Skeletal muscle satellite cell (primary cell): Measurements from ENCODE around the gene FGD2. TPM values are rescaled to one million over a fixed set of nuclear protein-coding genes. Genes with fewer than 3 reads are reported as not detected.

Experiments
- H3K27me3 ChIP-seq: 2 replicates; pipeline ENCODE4 v1.7.0; 2013; ENCODE audit warnings: low read length; ENCODE audit not compliant: control insufficient read depth, insufficient read depth
- H3K36me3 ChIP-seq: 2 replicates; pipeline ENCODE4 v1.7.0; 2013; ENCODE audit warnings: mild to moderate bottlenecking, control low read depth, low read length; ENCODE audit not compliant: insufficient read depth
- H3K4me1 ChIP-seq: 2 replicates; pipeline ENCODE4 v1.7.0; 2013; ENCODE audit warnings: low read length; ENCODE audit not compliant: control insufficient read depth, insufficient read depth
- H3K4me2 ChIP-seq: 2 replicates; pipeline ENCODE4 v1.7.0; 2013; ENCODE audit warnings: mild to moderate bottlenecking, low read length
- H3K4me3 ChIP-seq: 2 replicates; pipeline ENCODE4 v1.7.0; 2013; ENCODE audit warnings: low read length
- H3K9ac ChIP-seq: 2 replicates; pipeline ENCODE4 v1.7.0; 2013; ENCODE audit warnings: mild to moderate bottlenecking, low read depth, low read length, moderate library complexity
- H3K9me3 ChIP-seq: replicated peaks from 2 replicates; pipeline ENCODE4 v1.7.0; 2013; ENCODE audit warnings: mild to moderate bottlenecking, control low read depth, low read length
- total RNA-seq: library from RNA; depleted of rRNA; stranded (reverse); fragments of >200 nt; gene quantifications from 2 replicates; pipeline ENCODE4 v1.2.3, GENCODE V29; 2012; rRNA removed

Gene FGD2, protein sequence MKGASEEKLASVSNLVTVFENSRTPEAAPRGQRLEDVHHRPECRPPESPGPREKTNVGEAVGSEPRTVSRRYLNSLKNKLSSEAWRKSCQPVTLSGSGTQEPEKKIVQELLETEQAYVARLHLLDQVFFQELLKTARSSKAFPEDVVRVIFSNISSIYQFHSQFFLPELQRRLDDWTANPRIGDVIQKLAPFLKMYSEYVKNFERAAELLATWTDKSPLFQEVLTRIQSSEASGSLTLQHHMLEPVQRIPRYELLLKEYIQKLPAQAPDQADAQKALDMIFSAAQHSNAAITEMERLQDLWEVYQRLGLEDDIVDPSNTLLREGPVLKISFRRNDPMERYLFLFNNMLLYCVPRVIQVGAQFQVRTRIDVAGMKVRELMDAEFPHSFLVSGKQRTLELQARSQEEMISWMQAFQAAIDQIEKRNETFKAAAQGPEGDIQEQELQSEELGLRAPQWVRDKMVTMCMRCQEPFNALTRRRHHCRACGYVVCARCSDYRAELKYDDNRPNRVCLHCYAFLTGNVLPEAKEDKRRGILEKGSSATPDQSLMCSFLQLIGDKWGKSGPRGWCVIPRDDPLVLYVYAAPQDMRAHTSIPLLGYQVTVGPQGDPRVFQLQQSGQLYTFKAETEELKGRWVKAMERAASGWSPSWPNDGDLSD
- not detected in 2 replicates for total RNA-seq

DNA sequence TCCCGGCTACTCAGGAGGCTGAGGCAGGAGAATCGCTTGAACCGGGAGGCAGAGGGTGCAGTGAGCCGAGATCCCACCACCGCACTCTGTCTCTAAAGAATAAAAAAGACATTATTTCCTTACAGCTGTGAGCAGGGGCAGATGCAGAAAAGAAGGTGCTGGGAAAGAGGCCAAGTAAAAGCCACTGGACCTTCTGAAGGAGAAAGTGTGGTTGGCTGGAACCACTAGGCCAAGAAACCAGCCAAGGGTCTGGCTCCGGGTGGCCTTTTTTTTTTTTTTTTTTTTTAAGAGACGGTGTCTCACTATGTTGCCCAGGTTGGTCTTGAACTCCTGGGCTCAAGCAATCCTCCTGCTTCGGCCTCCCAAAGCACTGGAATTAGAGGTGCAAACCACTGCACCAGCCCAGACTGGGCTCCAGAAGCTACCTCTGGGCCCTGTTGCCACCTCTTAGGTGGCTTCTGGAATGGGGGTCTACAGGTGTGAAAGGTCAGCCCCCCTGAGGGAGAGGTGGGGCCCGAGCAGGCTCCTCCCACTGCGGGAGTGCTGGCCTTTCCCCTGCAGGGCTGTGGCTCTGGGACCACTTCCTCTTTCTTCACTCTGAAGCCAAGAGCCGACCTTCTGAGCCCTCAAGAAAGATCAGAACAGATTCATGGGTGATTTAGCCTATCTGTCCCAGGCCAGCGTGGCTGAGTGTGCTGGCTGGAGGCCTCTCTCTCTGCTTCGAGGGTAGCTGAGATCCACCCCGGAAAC lies at the start of gene FGD2:
Gene FGD2 (plus strand): TSS at position 595 of the 750 bp plus-strand sequence. CDS start 163 bp downstream, outside the sequence.
- no peaks in the 10 kb centered on the region for H3K36me3 ChIP-seq
- H3K4me2 ChIP-seq, result no peak within 1 kb of the TSS
- no peaks in the 10 kb centered on the region for H3K4me1 ChIP-seq
- no peak within 1 kb of the TSS for H3K9ac ChIP-seq
- H3K4me3 ChIP-seq, result no peak within 1 kb of the TSS
- H3K9me3 ChIP-seq, result no peaks in the 10 kb centered on the region
- H3K27me3 ChIP-seq, result peaks cover 19% of the 10 kb centered on the region

GRCh38 chr6:36955671-36956445 lies 49.6 kb upstream of the FGD2 start:
- H3K4me1 ChIP-seq, result peaks cover 16% of the 10 kb centered on the region
- H3K4me3 ChIP-seq, result no peak overlapping the region
- H3K9me3 ChIP-seq, result no peaks in the 10 kb centered on the region
- no peak overlapping the region for H3K9ac ChIP-seq
- no peaks in the 10 kb centered on the region for H3K36me3 ChIP-seq
- no peak overlapping the region for H3K4me2 ChIP-seq
- H3K27me3 ChIP-seq, result peaks cover 6% of the 10 kb centered on the region

DNA sequence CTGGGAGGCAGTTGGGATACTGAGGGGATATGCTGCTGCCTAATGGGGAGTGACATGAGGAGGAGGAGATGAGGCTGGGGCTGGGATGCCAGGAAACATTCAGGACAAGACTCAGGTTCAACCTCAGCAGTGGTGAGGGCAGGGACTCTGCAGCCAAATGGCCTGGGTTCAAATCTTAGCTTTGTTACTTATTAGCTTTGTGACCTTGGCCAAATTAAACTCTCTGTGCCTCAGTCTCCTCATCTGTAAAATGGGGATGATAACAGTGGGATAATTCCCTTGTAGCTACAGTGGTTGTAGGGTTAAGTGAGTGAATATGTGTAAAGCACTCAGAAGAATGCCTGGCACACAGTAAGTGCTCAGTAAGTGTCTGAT lies 49.0 kb upstream of the FGD2 start:
- Histone ChIP-seq H3K4me1 (peaks cover 19% of the 10 kb centered on the region), H3K9ac (no peak overlapping the region), H3K27me3 (peaks cover 6% of the 10 kb centered on the region), H3K4me2 (no peak overlapping the region), H3K4me3 (no peak overlapping the region), H3K36me3 (no peaks in the 10 kb centered on the region), H3K9me3 (no peaks in the 10 kb centered on the region)

DNA sequence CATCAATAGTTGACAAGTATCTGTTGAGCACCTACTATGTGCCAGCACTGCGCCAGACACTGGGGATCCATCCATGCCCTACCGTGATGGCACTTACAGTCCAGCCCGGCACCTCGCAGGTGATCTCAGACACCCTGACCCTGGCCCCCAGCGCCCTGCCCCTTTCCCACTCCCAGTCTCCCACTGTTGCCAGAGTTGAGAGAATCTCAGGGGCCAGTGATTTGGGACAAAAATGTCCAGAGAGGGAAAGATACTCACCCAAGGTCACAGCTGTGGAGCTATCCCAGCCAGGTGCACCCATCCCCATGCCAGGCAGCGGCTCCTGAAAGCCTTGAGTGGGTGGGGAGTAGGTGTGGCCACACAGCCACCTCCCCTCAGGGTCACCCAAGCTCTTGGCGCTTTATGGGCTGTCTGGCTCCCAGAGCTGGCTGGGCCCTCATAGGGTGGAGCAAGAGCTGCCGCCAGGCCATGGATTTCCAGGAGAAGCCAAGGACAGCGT lies 47.6 kb upstream of the FGD2 start:
- Histone ChIP-seq H3K9me3 (no peaks in the 10 kb centered on the region), H3K4me2 (no peak overlapping the region), H3K9ac (no peak overlapping the region), H3K27me3 (peaks cover 6% of the 10 kb centered on the region), H3K4me3 (no peak overlapping the region), H3K36me3 (no peaks in the 10 kb centered on the region), H3K4me1 (peaks cover 15% of the 10 kb centered on the region)

- Histone ChIP-seq H3K9me3 (no peaks in the 10 kb centered on the region), H3K4me1 (peaks cover 15% of the 10 kb centered on the region), H3K4me3 (no peak overlapping the region), H3K27me3 (peaks cover 6% of the 10 kb centered on the region), H3K36me3 (no peaks in the 10 kb centered on the region), H3K9ac (no peak overlapping the region), H3K4me2 (no peak overlapping the region)
These were observed 46.5 kb upstream of the FGD2 start for GRCh38 chr6:36958775-36959554.

GRCh38 chr6:36959555-36960250 lies 45.8 kb upstream of the FGD2 start:
- Histone ChIP-seq H3K4me1 (peaks cover 15% of the 10 kb centered on the region), H3K4me3 (no peak overlapping the region), H3K4me2 (no peak overlapping the region), H3K36me3 (no peaks in the 10 kb centered on the region), H3K9me3 (no peaks in the 10 kb centered on the region), H3K9ac (no peak overlapping the region), H3K27me3 (peaks cover 6% of the 10 kb centered on the region)

DNA sequence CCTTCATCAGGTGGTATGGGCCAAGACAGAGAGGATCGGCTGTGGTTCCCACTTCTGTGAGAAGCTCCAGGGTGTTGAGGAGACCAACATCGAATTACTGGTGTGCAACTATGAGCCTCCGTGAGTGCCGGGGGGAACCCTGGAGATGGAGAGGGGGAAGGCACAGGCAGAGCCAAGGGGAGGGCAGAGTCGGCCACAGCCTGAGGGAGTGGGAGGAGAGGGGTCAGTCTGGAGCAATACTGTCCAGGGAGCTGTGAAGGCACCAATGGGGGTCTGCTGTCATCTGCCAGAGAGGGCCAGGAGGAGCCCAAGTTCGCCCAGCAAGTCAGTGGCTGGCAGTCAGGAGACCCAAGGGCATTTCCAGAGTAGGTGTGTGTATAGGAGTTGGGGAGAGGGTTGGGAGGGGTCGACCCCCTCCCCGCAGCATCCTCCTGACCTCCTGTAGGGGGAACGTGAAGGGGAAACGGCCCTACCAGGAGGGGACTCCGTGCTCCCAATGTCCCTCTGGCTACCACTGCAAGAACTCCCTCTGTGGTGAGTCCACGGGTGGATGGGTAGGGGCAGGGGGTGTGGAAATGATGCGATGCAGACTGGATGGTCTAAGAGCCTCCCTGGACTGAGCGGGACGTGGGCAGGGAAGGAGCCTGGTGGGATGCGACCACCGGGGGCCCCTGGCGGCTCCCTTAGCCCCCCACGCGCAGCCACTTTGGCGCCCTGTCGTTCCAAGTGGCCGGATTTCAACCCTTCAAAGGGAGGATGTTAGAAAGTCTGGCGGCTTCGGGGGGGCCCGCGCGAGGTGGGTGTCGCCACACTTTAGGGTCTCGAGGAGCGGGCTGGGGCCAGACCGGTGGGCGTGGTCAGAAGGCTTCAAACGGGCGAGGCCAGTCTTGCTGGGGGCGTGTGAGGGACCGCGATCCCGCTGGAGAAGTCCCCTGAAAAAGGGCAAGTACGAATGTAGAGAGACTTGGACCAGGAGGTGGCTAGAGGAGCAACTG lies 43.7 kb upstream of the FGD2 start:
- Histone ChIP-seq H3K9ac (no peak overlapping the region), H3K4me3 (no peak overlapping the region), H3K9me3 (no peaks in the 10 kb centered on the region), H3K27me3 (no peaks in the 10 kb centered on the region), H3K36me3 (peaks cover 2% of the 10 kb centered on the region), H3K4me1 (peaks cover 15% of the 10 kb centered on the region), H3K4me2 (no peak overlapping the region)

DNA sequence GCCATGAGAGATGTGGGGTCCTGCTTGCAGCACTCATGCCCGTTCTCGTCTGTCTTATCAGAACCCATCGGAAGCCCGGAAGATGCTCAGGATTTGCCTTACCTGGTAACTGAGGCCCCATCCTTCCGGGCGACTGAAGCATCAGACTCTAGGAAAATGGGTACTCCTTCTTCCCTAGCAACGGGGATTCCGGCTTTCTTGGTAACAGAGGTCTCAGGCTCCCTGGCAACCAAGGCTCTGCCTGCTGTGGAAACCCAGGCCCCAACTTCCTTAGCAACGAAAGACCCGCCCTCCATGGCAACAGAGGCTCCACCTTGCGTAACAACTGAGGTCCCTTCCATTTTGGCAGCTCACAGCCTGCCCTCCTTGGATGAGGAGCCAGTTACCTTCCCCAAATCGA lies 42.6 kb upstream of the FGD2 start:
- Histone ChIP-seq H3K4me2 (no peak overlapping the region), H3K9ac (no peak overlapping the region), H3K27me3 (no peaks in the 10 kb centered on the region), H3K4me3 (no peak overlapping the region), H3K4me1 (peaks cover 15% of the 10 kb centered on the region), H3K36me3 (peaks cover 12% of the 10 kb centered on the region), H3K9me3 (no peaks in the 10 kb centered on the region)

- Histone ChIP-seq H3K9ac (no peak overlapping the region), H3K4me2 (no peak overlapping the region), H3K27me3 (no peaks in the 10 kb centered on the region), H3K36me3 (peaks cover 20% of the 10 kb centered on the region), H3K4me3 (no peak overlapping the region), H3K4me1 (peaks cover 15% of the 10 kb centered on the region), H3K9me3 (no peaks in the 10 kb centered on the region)
These were observed 41.8 kb upstream of the FGD2 start for GRCh38 chr6:36963451-36964290.
